Aorta (tissue), 5 donors: ENCODE data around the gene CASTOR1. TPM values are rescaled to one million over a fixed set of nuclear protein-coding genes. Genes with fewer than 3 reads are reported as not detected.
A peak's percentile ranks its signal among the peaks of the same experiment; 100 is the strongest.

ENCODE experiments used
- ATAC-seq: fragments of 200-7000 bp; cut with Tn5 transposase; one replicate; pipeline ENCODE4 v1.9.1; 2022; ENCODE audit warnings: moderate library complexity; ENCODE audit not compliant: low FRiP score
- DNase-seq, 2 donors: peaks; one replicate each; pipeline ENCODE4 v3.0.0-alpha.2; 2020
- H3K27ac ChIP-seq, 2 donors: one replicate each; pipeline ENCODE4 v1.5.1; 2013; ENCODE audit warnings: low read length in 2 of 2, mild to moderate bottlenecking in 2 of 2, moderate library complexity in 2 of 2, control low read depth in 1 of 2, inconsistent platforms in 1 of 2, low read depth in 1 of 2
- H3K27me3 ChIP-seq, 2 donors: one replicate each; pipeline ENCODE4 v1.6.1; 2013; ENCODE audit warnings: control low read depth in 1 of 2, low read length in 1 of 2, mild to moderate bottlenecking in 1 of 2, moderate library complexity in 1 of 2; ENCODE audit not compliant: insufficient read depth in 2 of 2, control insufficient read depth in 1 of 2
- H3K36me3 ChIP-seq, 2 donors: one replicate each; pipeline ENCODE4 v1.6.1; 2013; ENCODE audit warnings: control low read depth in 1 of 2, low read length in 1 of 2, mild to moderate bottlenecking in 1 of 2; ENCODE audit not compliant: insufficient read depth in 2 of 2, control insufficient read depth in 1 of 2
- H3K4me1 ChIP-seq, 2 donors: one replicate each; pipeline ENCODE4 v1.6.1; 2013; ENCODE audit warnings: low read length in 2 of 2, control low read depth in 1 of 2, mild to moderate bottlenecking in 1 of 2, moderate library complexity in 1 of 2; ENCODE audit not compliant: insufficient read depth in 2 of 2, control insufficient read depth in 1 of 2
- H3K4me3 ChIP-seq, 2 donors: one replicate each; pipeline ENCODE4 v1.5.1; 2013; ENCODE audit warnings: low read length in 2 of 2, control low read depth in 1 of 2, mild to moderate bottlenecking in 1 of 2
- H3K9me3 ChIP-seq: one replicate; pipeline ENCODE4 v1.6.1; 2013; ENCODE audit warnings: mild to moderate bottlenecking, low read length; ENCODE audit not compliant: control insufficient read depth
- WGBS, 2 donors: extraction: QIAGEN DNeasy Blood & Tissue Kit; methylation state at CpG; one replicate each; pipeline ENCODE4 v1.1.7; 2013; 5-methylcytosine and 5-hydroxymethylcytosine counted together
- intact Hi-C, 2 donors: fragments of 100-400 bp; cut with DNase I; formaldehyde crosslinking; loops; one replicate each; pipeline versions ENCODE4 v1.14.2 to v1.15.0; 2022
- polyA plus RNA-seq, 2 donors: library from polyadenylated mRNA; stranded (reverse); fragments of 200-250 nt; gene quantifications; one replicate each; pipeline ENCODE4 v1.2.3, GENCODE V29; 2013
- total RNA-seq, 2 donors: library from RNA; stranded (reverse); fragmentation: NEBNext Ultra II Directional; extraction: Animal tissue kit (Norgen Biotek cat#: 25700); gene quantifications; one replicate each; pipeline ENCODE4 v1.2.1, GENCODE V29; 2021
- donor health status: healthy with polysubstance abuse.
- donor health status: Bipolar disorder and iron deficiency.
- donor health status: DM: no; HTN: no; CAD: no.
- donor health status: DM: no; HTN: no; CAD: no.
- donor health status: DM: yes; HTN: yes; CAD: no.

The CASTOR1 gene
- total and polyA plus RNA-seq, 4 donors, result 4.0 to 14.0 (median 13.5) TPM

GRCh38 chr22:30252411-30253204 lies 36.7 kb downstream of the CASTOR1 start:
- no peaks in the 10 kb centered on the region for H3K4me1 ChIP-seq
- H3K27ac ChIP-seq, result no peak overlapping the region

GRCh38 chr22:30251711-30252110 lies 37.6 kb downstream of the CASTOR1 start:
- no peak overlapping the region for H3K27ac ChIP-seq
- intact Hi-C loops, result loop anchor here in 1 of 2 donors (5.0 kb wide), 1 partner anchor 34 kb away; no protein-coding TSS in a partner anchor
- H3K27me3 ChIP-seq, result no peaks in the 10 kb centered on the region
- ATAC-seq (no peak), DNase-seq (no peak)
- H3K4me3 ChIP-seq, result no peak overlapping the region
- H3K4me1 ChIP-seq, result no peaks in the 10 kb centered on the region
- H3K36me3 ChIP-seq, result no peaks in the 10 kb centered on the region
- 82 to 85% methylated on average over 10 of the region's 10 CpGs for WGBS, 2 donors
- H3K9me3 ChIP-seq, result no peaks in the 10 kb centered on the region

More at GRCh38 chr22:30252411-30253204, 36.7 kb downstream of the CASTOR1 start:
- Histone ChIP-seq H3K9me3 (no peaks in the 10 kb centered on the region), H3K4me3 (no peak overlapping the region), H3K36me3 (no peaks in the 10 kb centered on the region), H3K27me3 (no peaks in the 10 kb centered on the region)
- WGBS, 2 donors, result 66 to 74% methylated on average over 22 of the region's 22 CpGs
- intact Hi-C loops, result loop anchor here in 1 of 2 donors (5.0 kb wide), 1 partner anchor 35 kb away; no protein-coding TSS in a partner anchor
- no peak for DNase-seq
- ATAC-seq, result no peak

- H3K4me1 ChIP-seq, result peaks cover 0 to 2% of the 10 kb centered on the region in 2 donors
- no peak overlapping the region for H3K27ac ChIP-seq
- no peaks in the 10 kb centered on the region for H3K36me3 ChIP-seq
- ATAC-seq, result no peak
- no peak for DNase-seq
- H3K4me3 ChIP-seq, result no peak overlapping the region
- no peaks in the 10 kb centered on the region for H3K27me3 ChIP-seq
- no peaks in the 10 kb centered on the region for H3K9me3 ChIP-seq
- intact Hi-C loops, result loop anchor here in 1 of 2 donors (5.0 kb wide), 1 partner anchor 33 kb away; no protein-coding TSS in a partner anchor
- 50 to 55% methylated on average over 12 of the region's 12 CpGs for WGBS, 2 donors
Measured at GRCh38 chr22:30250661-30251267, 38.5 kb downstream of the CASTOR1 start.

GRCh38 chr22:30250039-30250565 lies 39.2 kb downstream of the CASTOR1 start:
- Histone ChIP-seq H3K27ac (no peak overlapping the region), H3K27me3 (no peaks in the 10 kb centered on the region), H3K4me3 (no peak overlapping the region), H3K9me3 (no peaks in the 10 kb centered on the region), H3K36me3 (no peaks in the 10 kb centered on the region), H3K4me1 (peaks cover 0 to 2% of the 10 kb centered on the region in 2 donors)
- DNase-seq, result no peak
- WGBS, 2 donors, result 92 to 95% methylated on average over 3 of the region's 3 CpGs
- no peak for ATAC-seq
- intact Hi-C loops, result loop anchor here in 1 of 2 donors (5.0 kb wide), 1 partner anchor 33 kb away; no protein-coding TSS in a partner anchor

GRCh38 chr22:30249049-30250038 lies 40.0 kb downstream of the CASTOR1 start:
- DNase-seq, result peak in 1 of 2 donors; percentile 75
- no peaks in the 10 kb centered on the region for H3K27me3 ChIP-seq
- H3K4me3 ChIP-seq, result no peak overlapping the region
- no peaks in the 10 kb centered on the region for H3K36me3 ChIP-seq
- intact Hi-C loops, result loop anchor here in 1 of 2 donors (5.0 kb wide), 1 partner anchor 32 kb away; no protein-coding TSS in a partner anchor
- H3K27ac ChIP-seq, result no peak overlapping the region
- peaks cover 0 to 2% of the 10 kb centered on the region in 2 donors for H3K4me1 ChIP-seq
- no peak for ATAC-seq
- H3K9me3 ChIP-seq, result no peaks in the 10 kb centered on the region
- WGBS, 2 donors, result 88 to 90% methylated on average over 27 of the region's 27 CpGs

- WGBS, 2 donors, result 83 to 84% methylated on average over 6 of the region's 6 CpGs
- ATAC-seq, result no peak
- Histone ChIP-seq H3K4me1 (peaks cover 0 to 2% of the 10 kb centered on the region in 2 donors), H3K27me3 (no peaks in the 10 kb centered on the region), H3K9me3 (no peaks in the 10 kb centered on the region), H3K4me3 (no peak overlapping the region), H3K36me3 (no peaks in the 10 kb centered on the region), H3K27ac (no peak overlapping the region)
- DNase-seq, result no peak
- intact Hi-C loops, result no loop called here
Measured at GRCh38 chr22:30248484-30248883, 40.8 kb downstream of the CASTOR1 start.

- DNase-seq, result no peak
- Histone ChIP-seq H3K27me3 (no peaks in the 10 kb centered on the region), H3K4me1 (peaks cover 0 to 2% of the 10 kb centered on the region in 2 donors), H3K36me3 (no peaks in the 10 kb centered on the region), H3K9me3 (no peaks in the 10 kb centered on the region), H3K4me3 (no peak overlapping the region), H3K27ac (no peak overlapping the region)
- intact Hi-C loops, result no loop called here
- no peak for ATAC-seq
- 84 to 88% methylated on average over 12 of the region's 12 CpGs for WGBS, 2 donors
Measured at GRCh38 chr22:30247974-30248373, 41.3 kb downstream of the CASTOR1 start.

- ATAC-seq (no peak), DNase-seq (no peak)
- no peak overlapping the region for H3K27ac ChIP-seq
- peaks cover 0 to 2% of the 10 kb centered on the region in 2 donors for H3K4me1 ChIP-seq
- no peaks in the 10 kb centered on the region for H3K36me3 ChIP-seq
- H3K4me3 ChIP-seq, result no peak overlapping the region
- no peaks in the 10 kb centered on the region for H3K9me3 ChIP-seq
- intact Hi-C loops, result no loop called here
- 80 to 83% methylated on average over 11 of the region's 11 CpGs for WGBS, 2 donors
- H3K27me3 ChIP-seq, result no peaks in the 10 kb centered on the region
Measured at GRCh38 chr22:30247561-30247960, 41.7 kb downstream of the CASTOR1 start.
